Mesendoderm (in vitro differentiated cells): ENCODE measurements around the gene GTF3A.

Experiments used
- DNase-seq: peaks from one replicate; pipeline ENCODE4 v3.0.0; 2013
- H2AK5ac ChIP-seq: 2 replicates; pipeline ENCODE4 v1.6.1; 2013; ENCODE audit warnings: low read length, inconsistent platforms
- H2BK120ac ChIP-seq: 2 replicates; pipeline ENCODE4 v1.6.1; 2013; ENCODE audit warnings: low read depth, mild to moderate bottlenecking, low read length, moderate library complexity, mixed read lengths
- H2BK15ac ChIP-seq: replicated peaks from 2 replicates; pipeline ENCODE4 v1.6.1; 2013; ENCODE audit warnings: low read depth, mild to moderate bottlenecking, moderate library complexity
- H2BK5ac ChIP-seq: 2 replicates; pipeline ENCODE4 v1.6.1; 2013; ENCODE audit warnings: low read length, inconsistent platforms
- H3K18ac ChIP-seq: 2 replicates; pipeline ENCODE4 v1.6.1; 2013; ENCODE audit warnings: mild to moderate bottlenecking, low read length, mixed read lengths
- H3K23ac ChIP-seq: one replicate; pipeline ENCODE4 v1.6.1; 2013; ENCODE audit warnings: low read length
- H3K27ac ChIP-seq: 2 replicates; pipeline ENCODE4 v1.5.1; 2013; ENCODE audit warnings: low read depth, mild to moderate bottlenecking, inconsistent platforms, low read length, moderate library complexity
- H3K27me3 ChIP-seq: 2 replicates; pipeline ENCODE4 v1.6.1; 2013; ENCODE audit warnings: low read length, control low read depth, mild to moderate bottlenecking, inconsistent platforms; ENCODE audit not compliant: insufficient read depth, poor library complexity
- H3K36me3 ChIP-seq: 2 replicates; pipeline ENCODE4 v1.6.1; 2013; ENCODE audit warnings: low read length, inconsistent platforms; ENCODE audit not compliant: control insufficient read depth, insufficient read depth
- H3K4ac ChIP-seq: one replicate; pipeline ENCODE4 v1.6.1; 2013; ENCODE audit warnings: low read depth, mild to moderate bottlenecking, low read length, moderate library complexity
- H3K4me1 ChIP-seq: 2 replicates; pipeline ENCODE4 v1.6.1; 2013; ENCODE audit warnings: low read depth, low read length, inconsistent platforms; ENCODE audit not compliant: control insufficient read depth
- H3K4me2 ChIP-seq: 2 replicates; pipeline ENCODE4 v1.6.1; 2013; ENCODE audit warnings: low read length
- H3K4me3 ChIP-seq: 2 replicates; pipeline ENCODE4 v1.5.1; 2013; ENCODE audit warnings: mild to moderate bottlenecking, low read length
- H3K56ac ChIP-seq: one replicate; pipeline ENCODE4 v1.6.1; 2013; ENCODE audit warnings: low read length
- H3K79me1 ChIP-seq: 2 replicates; pipeline ENCODE4 v1.6.1; 2013; ENCODE audit warnings: low read length, inconsistent platforms
- H3K79me2 ChIP-seq: 2 replicates; pipeline ENCODE4 v1.6.1; 2013; ENCODE audit warnings: mild to moderate bottlenecking, low read length; ENCODE audit not compliant: control insufficient read depth, insufficient read depth
- H3K9ac ChIP-seq: 2 replicates; pipeline ENCODE4 v1.6.1; 2013; ENCODE audit warnings: low read length, inconsistent platforms
- H4K5ac ChIP-seq: one replicate; pipeline ENCODE4 v1.6.1; 2013; ENCODE audit warnings: low read length
- H4K8ac ChIP-seq: one replicate; pipeline ENCODE4 v1.6.1; 2013; ENCODE audit warnings: low read depth, mild to moderate bottlenecking, control low read depth, low read length, moderate library complexity
- WGBS: extraction: QIAGEN DNeasy Blood & Tissue Kit; methylation state at CpG from one replicate; pipeline ENCODE4 v1.1.7; 2013; ENCODE audit warnings: low lambda C conversion rate, missing lambda C conversion rate; ENCODE audit not compliant: insufficient coverage; ENCODE audit errors: extremely low coverage; 5-methylcytosine and 5-hydroxymethylcytosine counted together

Gene GTF3A

GRCh38 chr13:27446986-27447583 is 22.7 kb downstream of the GTF3A start:
- Histone ChIP-seq H2BK5ac (no peak overlapping the region), H3K56ac (no peak overlapping the region), H2BK120ac (no peak overlapping the region), H3K23ac (no peak overlapping the region), H3K27ac (no peak overlapping the region), H4K5ac (no peak overlapping the region), H3K4me2 (no peak overlapping the region), H3K18ac (no peak overlapping the region), H3K4ac (no peak overlapping the region), H3K79me1 (peaks cover 3% of the 10 kb centered on the region), H3K27me3 (no peaks in the 10 kb centered on the region), H4K8ac (no peak overlapping the region), H3K9ac (no peak overlapping the region), H3K79me2 (peaks cover 2% of the 10 kb centered on the region), H3K4me3 (no peak overlapping the region), H3K36me3 (no peaks in the 10 kb centered on the region), H2AK5ac (no peak overlapping the region), H2BK15ac (no peak overlapping the region), H3K4me1 (no peaks in the 10 kb centered on the region)
- no peak for DNase-seq
- 100% methylated on average over 1 of the region's 7 CpGs for WGBS

GRCh38 chr13:27448308-27448707 is 23.9 kb downstream of the GTF3A start:
- H2BK5ac ChIP-seq: no peak overlapping the region
- no peak overlapping the region for H3K9ac ChIP-seq
- H3K4me1 ChIP-seq: no peaks in the 10 kb centered on the region
- H3K4me3 ChIP-seq: no peak overlapping the region
- peaks cover 2% of the 10 kb centered on the region for H3K79me2 ChIP-seq
- no peak overlapping the region for H2BK120ac ChIP-seq
- no peak overlapping the region for H3K56ac ChIP-seq
- DNase-seq: no peak
- H3K4ac ChIP-seq: no peak overlapping the region
- no peaks in the 10 kb centered on the region for H3K36me3 ChIP-seq
- H4K5ac ChIP-seq: no peak overlapping the region
- H3K27ac ChIP-seq: no peak overlapping the region
- no CpG with 5 or more reads among the region's 4 CpGs for WGBS
- no peaks in the 10 kb centered on the region for H3K27me3 ChIP-seq
- no peak overlapping the region for H3K23ac ChIP-seq
- peaks cover 3% of the 10 kb centered on the region for H3K79me1 ChIP-seq
- H3K18ac ChIP-seq: no peak overlapping the region
- H2BK15ac ChIP-seq: no peak overlapping the region
- no peak overlapping the region for H3K4me2 ChIP-seq
- no peak overlapping the region for H2AK5ac ChIP-seq
- H4K8ac ChIP-seq: no peak overlapping the region

- Histone ChIP-seq H3K27ac (no peak overlapping the region), H4K5ac (no peak overlapping the region), H2AK5ac (no peak overlapping the region), H3K56ac (peak overlapping the region; percentile 91), H3K23ac (no peak overlapping the region), H3K79me2 (peaks cover 2% of the 10 kb centered on the region), H2BK15ac (no peak overlapping the region), H2BK5ac (no peak overlapping the region), H3K27me3 (no peaks in the 10 kb centered on the region), H3K4ac (no peak overlapping the region), H3K4me1 (no peaks in the 10 kb centered on the region), H4K8ac (no peak overlapping the region), H3K36me3 (no peaks in the 10 kb centered on the region), H3K18ac (no peak overlapping the region), H3K79me1 (peaks cover 3% of the 10 kb centered on the region), H3K4me2 (peak overlapping the region; percentile 37), H3K4me3 (no peak overlapping the region), H3K9ac (peak overlapping the region; percentile 93), H2BK120ac (no peak overlapping the region)
- no CpG with 5 or more reads among the region's 15 CpGs for WGBS
- no peak for DNase-seq
Observed at GRCh38 chr13:27449081-27449603, 24.7 kb downstream of the GTF3A start.

- no peaks in the 10 kb centered on the region for H3K36me3 ChIP-seq
- peaks cover 2% of the 10 kb centered on the region for H3K79me2 ChIP-seq
- peak within 1 kb of the TSS; percentile 93 for H3K9ac ChIP-seq
- no peak within 1 kb of the TSS for H4K5ac ChIP-seq
- H2BK120ac ChIP-seq: no peak within 1 kb of the TSS
- peak within 1 kb of the TSS; percentile 41 for H2BK5ac ChIP-seq
- H3K23ac ChIP-seq: no peak within 1 kb of the TSS
- H3K27me3 ChIP-seq: no peaks in the 10 kb centered on the region
- H3K79me1 ChIP-seq: peaks cover 3% of the 10 kb centered on the region
- H3K18ac ChIP-seq: peak within 1 kb of the TSS; percentile 84
- peak within 1 kb of the TSS; percentile 62 for H3K4me3 ChIP-seq
- peak; percentile 97 for DNase-seq
- H3K4ac ChIP-seq: peak within 1 kb of the TSS; percentile 95
- H3K56ac ChIP-seq: peak within 1 kb of the TSS; percentile 91
- peak within 1 kb of the TSS; percentile 57 for H3K4me2 ChIP-seq
- H4K8ac ChIP-seq: no peak within 1 kb of the TSS
- no CpG with 5 or more reads among the region's 81 CpGs for WGBS
- no peak within 1 kb of the TSS for H2AK5ac ChIP-seq
- H3K27ac ChIP-seq: peak within 1 kb of the TSS; percentile 89
- no peak within 1 kb of the TSS for H2BK15ac ChIP-seq
- H3K4me1 ChIP-seq: no peaks in the 10 kb centered on the region
Observed at GRCh38 chr13:27449936-27450828, 25.8 kb downstream of the GTF3A start, which contains the start of gene MTIF3. Gene MTIF3 (minus strand): TSS chr13:27450564. CDS start chr13:27440448, 10,116 bp downstream.

- H2BK120ac ChIP-seq: no peak overlapping the region
- no peak overlapping the region for H4K8ac ChIP-seq
- H3K79me2 ChIP-seq: peaks cover 2% of the 10 kb centered on the region
- peak; percentile 23 for DNase-seq
- WGBS: no CpG with 5 or more reads among the region's 34 CpGs
- no peaks in the 10 kb centered on the region for H3K4me1 ChIP-seq
- peak overlapping the region; percentile 41 for H3K4me3 ChIP-seq
- peaks cover 1% of the 10 kb centered on the region for H3K79me1 ChIP-seq
- peak overlapping the region; percentile 57 for H3K4me2 ChIP-seq
- no peak overlapping the region for H3K23ac ChIP-seq
- no peak overlapping the region for H2BK5ac ChIP-seq
- peak overlapping the region; percentile 52 for H3K56ac ChIP-seq
- no peak overlapping the region for H2BK15ac ChIP-seq
- peak overlapping the region; percentile 40 for H3K18ac ChIP-seq
- peak overlapping the region; percentile 69 for H3K9ac ChIP-seq
- H4K5ac ChIP-seq: no peak overlapping the region
- H2AK5ac ChIP-seq: no peak overlapping the region
- peak overlapping the region; percentile 65 for H3K27ac ChIP-seq
- peak overlapping the region; percentile 56 for H3K4ac ChIP-seq
- H3K27me3 ChIP-seq: no peaks in the 10 kb centered on the region
- H3K36me3 ChIP-seq: no peaks in the 10 kb centered on the region
Observed at GRCh38 chr13:27450921-27451471, 26.6 kb downstream of the GTF3A start.
